HEK293T (cell line): ENCODE measurements around the gene MRAP.

Source experiments
- CTCF ChIA-PET: fragments of 350-600 bp; formaldehyde crosslinking; extraction: SDS; loops from one replicate; lab custom pipeline; 2021; ENCODE audit warnings: antibody characterized with exemption, inconsistent platforms; lab: Yijun Ruan, JAX
- POLR2A ChIA-PET: fragments of 350-600 bp; formaldehyde crosslinking; extraction: SDS; loops from one replicate; lab custom pipeline; 2020; ENCODE audit warnings: antibody characterized with exemption, inconsistent platforms; lab: Yijun Ruan, JAX
- DNase-seq: peaks from one replicate; pipeline ENCODE4 v3.0.0; 2012; ENCODE audit warnings: mixed read lengths; ENCODE audit errors: extremely low spot score
- ARNT ChIP-seq: fragments of 450-650 bp; IDR thresholded peaks from 2 replicates; pipeline ENCODE4 v1.6.1; 2017; ENCODE audit warnings: mild to moderate bottlenecking
- BHLHE40 ChIP-seq: fragments of 450-650 bp; IDR thresholded peaks from 2 replicates; pipeline ENCODE4 v1.6.1; 2016; ENCODE audit warnings: mild to moderate bottlenecking, moderate library complexity, borderline replicate concordance
- CTBP1 ChIP-seq: fragments of 450-650 bp; IDR thresholded peaks from 2 replicates; pipeline ENCODE4 v1.6.1; 2016; ENCODE audit warnings: borderline replicate concordance
- ELF4 ChIP-seq: fragments of 450-650 bp; IDR thresholded peaks from 2 replicates; pipeline ENCODE4 v1.6.1; 2017; ENCODE audit warnings: antibody characterized with exemption
- FOXA1 ChIP-seq: fragments of 450-650 bp; IDR thresholded peaks from 2 replicates; pipeline ENCODE4 v1.6.1; 2016; ENCODE audit warnings: mild to moderate bottlenecking
- FOXK2 ChIP-seq: fragments of 450-650 bp; IDR thresholded peaks from 2 replicates; pipeline ENCODE4 v1.6.1; 2016; ENCODE audit warnings: mild to moderate bottlenecking
- FOXM1 ChIP-seq: fragments of 450-650 bp; IDR thresholded peaks from 2 replicates; pipeline ENCODE4 v1.6.1; 2017; ENCODE audit warnings: mild to moderate bottlenecking, borderline replicate concordance
- HDGF ChIP-seq: fragments of 450-650 bp; IDR thresholded peaks from 2 replicates; pipeline ENCODE4 v1.6.1; 2017; ENCODE audit warnings: antibody characterized with exemption, borderline replicate concordance
- L3MBTL2 ChIP-seq: fragments of 450-650 bp; conservative IDR thresholded peaks from 2 replicates; pipeline ENCODE4 v1.6.1; 2016; ENCODE audit warnings: mild to moderate bottlenecking
- LEF1 ChIP-seq: fragments of 450-650 bp; IDR thresholded peaks from 2 replicates; pipeline ENCODE4 v1.6.1; 2017; ENCODE audit warnings: mild to moderate bottlenecking, borderline replicate concordance
- NFRKB ChIP-seq: fragments of 450-650 bp; IDR thresholded peaks from 2 replicates; pipeline ENCODE4 v1.6.1; 2016; ENCODE audit warnings: mild to moderate bottlenecking, moderate library complexity
- PKNOX1 ChIP-seq: fragments of 450-650 bp; IDR thresholded peaks from 2 replicates; pipeline ENCODE4 v1.6.1; 2016
- SP1 ChIP-seq: fragments of 450-650 bp; IDR thresholded peaks from 2 replicates; pipeline ENCODE4 v1.6.1; 2017
- SUZ12 ChIP-seq: fragments of 450-650 bp; IDR thresholded peaks from 2 replicates; pipeline ENCODE4 v1.6.1; 2016; ENCODE audit warnings: mild to moderate bottlenecking
- TARDBP ChIP-seq: fragments of 450-650 bp; IDR thresholded peaks from 2 replicates; pipeline ENCODE4 v1.6.1; 2016
- ZNF384 ChIP-seq: fragments of 450-650 bp; IDR thresholded peaks from 2 replicates; pipeline ENCODE4 v1.6.1; 2016

The MRAP gene

DNA sequence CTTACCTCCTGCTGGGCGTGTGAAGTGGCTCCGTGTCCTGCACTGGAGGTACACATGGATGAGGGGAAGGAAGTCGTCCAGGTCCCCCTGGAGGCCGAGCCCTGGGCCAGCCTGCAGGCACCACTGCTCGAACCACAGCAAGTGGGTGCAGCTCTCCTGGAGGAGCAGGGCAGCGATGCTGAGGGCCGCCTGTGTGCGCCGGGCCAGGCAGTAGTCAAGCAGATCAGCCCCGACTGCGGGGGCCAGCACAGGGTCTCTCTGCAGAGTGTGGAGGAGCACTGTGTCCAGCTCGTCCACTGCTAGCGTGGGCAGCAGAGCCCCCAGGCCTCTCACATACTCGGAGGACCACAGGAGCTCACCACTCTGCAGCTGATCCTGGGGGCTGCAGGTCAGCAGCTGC, 48.3 kb downstream of the MRAP start:
- POLR2A ChIA-PET: no interaction called here
- CTCF ChIA-PET: no interaction called here
- no peak for DNase-seq
- TF ChIP-seq SP1 (no peak), FOXM1 (no peak), NFRKB (no peak), ARNT (no peak), CTBP1 (no peak), LEF1 (no peak), HDGF (no peak), SUZ12 (no peak)

GRCh38 chr21:32347351-32347750, 48.7 kb downstream of the MRAP start:
- POLR2A ChIA-PET: no interaction called here
- CTCF ChIA-PET: no interaction called here
- TF ChIP-seq HDGF (no peak), PKNOX1 (no peak), FOXM1 (no peak), BHLHE40 (no peak), FOXK2 (no peak), TARDBP (no peak), LEF1 (no peak), CTBP1 (no peak), ARNT (no peak), NFRKB (no peak), L3MBTL2 (no peak), ZNF384 (no peak)
- DNase-seq: no peak

- no peak for DNase-seq
- TF ChIP-seq ARNT (no peak), NFRKB (no peak), BHLHE40 (no peak)
- ChIA-PET CTCF (no interaction called here), POLR2A (no interaction called here)
Observed at GRCh38 chr21:32347977-32348376, 49.3 kb downstream of the MRAP start.

DNA sequence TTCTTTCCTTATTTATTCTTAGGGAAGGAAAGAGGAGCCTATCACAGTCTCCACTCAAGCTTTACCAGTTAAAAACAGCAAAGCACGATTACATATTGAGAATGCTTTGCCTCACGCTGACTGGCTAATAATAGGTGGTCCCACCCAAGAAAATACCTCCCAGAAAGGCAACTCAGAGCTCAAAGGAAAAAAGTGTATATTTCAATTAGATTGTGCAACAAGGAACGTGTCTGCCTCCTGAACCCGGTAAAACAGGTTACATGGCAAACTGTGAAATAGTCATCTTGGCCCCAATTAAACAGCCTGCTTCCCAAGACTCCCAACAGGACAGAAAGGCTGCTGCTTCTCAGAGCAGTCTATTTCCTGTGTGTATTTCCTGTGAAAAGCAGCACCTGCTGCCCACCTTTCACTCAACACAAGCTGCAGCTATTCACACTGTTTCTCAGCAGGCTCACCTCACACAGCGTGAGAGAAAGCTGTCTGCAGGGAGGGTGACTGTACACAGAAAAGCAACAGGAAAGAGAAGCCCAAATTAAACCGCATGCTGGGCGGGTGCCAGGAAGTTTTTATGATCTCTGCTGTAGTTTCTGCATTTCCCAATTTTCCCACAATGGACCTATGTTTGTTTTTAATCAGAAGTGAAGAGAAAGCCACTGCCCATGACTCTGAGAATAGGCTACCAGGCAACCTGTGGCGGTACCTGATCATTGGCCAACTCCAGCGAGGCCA, 50.1 kb downstream of the MRAP start:
- ChIA-PET CTCF (no interaction called here), POLR2A (no interaction called here)
- TF ChIP-seq SP1: no peak
- TF ChIP-seq TARDBP: no peak
- no peak for TF ChIP-seq BHLHE40
- TF ChIP-seq FOXM1: no peak
- no peak for TF ChIP-seq CTBP1
- no peak for TF ChIP-seq LEF1
- no peak for TF ChIP-seq L3MBTL2
- TF ChIP-seq ARNT: no peak
- TF ChIP-seq FOXA1: no peak
- TF ChIP-seq ZNF384: no peak
- TF ChIP-seq PKNOX1: no peak
- TF ChIP-seq HDGF: no peak
- no peak for TF ChIP-seq NFRKB
- TF ChIP-seq FOXK2: no peak
- TF ChIP-seq SUZ12: no peak
- TF ChIP-seq ELF4: no peak
- no peak for DNase-seq

DNA sequence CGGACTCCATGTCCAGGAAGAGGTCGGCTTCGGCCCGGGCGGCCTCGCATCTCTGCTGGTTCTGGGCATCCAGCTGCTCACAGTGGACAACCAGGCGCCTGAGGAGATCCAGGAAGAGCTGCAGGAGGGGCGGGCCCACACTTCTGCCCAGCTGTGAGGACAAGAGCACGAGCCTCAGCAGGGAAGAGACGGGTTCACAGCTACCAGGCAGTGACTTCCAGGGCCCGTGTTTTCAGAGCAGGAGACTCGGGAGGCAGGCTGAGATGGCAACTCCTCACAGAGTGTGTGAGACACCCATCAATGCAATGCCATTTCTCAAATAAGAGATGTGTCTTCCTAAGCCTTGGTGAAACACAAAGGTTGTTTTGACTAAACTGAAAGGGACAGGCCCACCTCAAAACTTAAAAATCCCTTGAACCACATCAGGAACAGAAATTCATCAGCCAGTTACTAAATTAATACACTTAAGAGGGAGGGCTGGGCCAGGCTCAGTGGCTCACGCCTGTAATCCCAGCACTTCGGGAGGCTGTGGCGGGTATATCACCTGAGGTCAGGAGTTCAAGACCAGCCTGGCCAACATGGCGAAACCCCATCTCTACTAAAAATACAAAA, 50.8 kb downstream of the MRAP start:
- no peak for DNase-seq
- ChIA-PET CTCF (no interaction called here), POLR2A (no interaction called here)
- no peak for TF ChIP-seq FOXK2
- TF ChIP-seq L3MBTL2: no peak
- TF ChIP-seq CTBP1: no peak
- TF ChIP-seq SUZ12: no peak
- no peak for TF ChIP-seq TARDBP
- no peak for TF ChIP-seq FOXA1
- TF ChIP-seq FOXM1: no peak
- TF ChIP-seq ZNF384: no peak

- DNase-seq: no peak
- TF ChIP-seq LEF1: no peak
- no peak for TF ChIP-seq FOXA1
- no peak for TF ChIP-seq CTBP1
- TF ChIP-seq NFRKB: no peak
- no peak for TF ChIP-seq ZNF384
- no peak for TF ChIP-seq BHLHE40
- TF ChIP-seq ARNT: no peak
- no peak for TF ChIP-seq ELF4
- TF ChIP-seq SUZ12: no peak
- no peak for TF ChIP-seq SP1
- TF ChIP-seq L3MBTL2: no peak
- no peak for TF ChIP-seq FOXK2
- TF ChIP-seq HDGF: no peak
- no peak for TF ChIP-seq PKNOX1
- no peak for TF ChIP-seq FOXM1
- TF ChIP-seq TARDBP: no peak
- CTCF ChIA-PET: no interaction called here
- POLR2A ChIA-PET: no interaction called here
Observed at GRCh38 chr21:32350211-32350980, 51.7 kb downstream of the MRAP start.
